ENCODE measurements around the gene NPIPB2. TPM values are rescaled to one million over a fixed set of nuclear protein-coding genes. Genes with fewer than 3 reads are reported as not detected.

The NPIPB2 gene
- total and polyA plus RNA-seq, 2 of the 13 experiments (the other 11 are each of a cell fraction or from before 2014, with no cell fraction given), result 1.8 to 4.1 TPM

DNA sequence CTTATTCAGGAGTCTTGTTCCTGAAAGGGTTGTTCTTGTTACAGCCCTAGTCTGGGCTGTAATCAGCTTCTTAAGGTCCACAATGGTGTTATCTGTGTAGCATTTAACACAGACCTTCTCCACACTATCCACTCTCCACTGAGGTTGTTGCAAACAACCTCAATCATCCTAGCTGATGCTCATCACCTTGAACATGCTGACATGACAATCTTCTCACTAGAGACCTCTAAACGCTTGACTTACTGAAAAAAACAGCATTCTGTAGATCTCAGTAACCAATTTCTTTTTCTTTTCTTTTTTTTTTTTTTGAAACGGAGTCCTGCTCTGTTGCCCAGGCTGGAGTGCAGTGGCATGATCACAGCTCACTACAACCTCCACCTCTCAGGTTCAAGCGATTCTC is 26.7 kb upstream of the NPIPB2 start:
- Histone ChIP-seq H4K20me1 (ENCODE audit: insufficient read depth, low read length) (no peaks in the 10 kb centered on the region), H3K9ac (ENCODE audit: insufficient read depth, low read depth, low read length) (no peak overlapping the region), H2AFZ (ENCODE audit: low read length) (no peak overlapping the region), H3K27ac (ENCODE audit: extremely low read length, insufficient read depth, low read length) (no peak overlapping the region), H3K36me3 (replicated peaks in 1 of 2; ENCODE audit: control insufficient read depth in 1 of 2, insufficient read depth in 2 of 2, low read length in 2 of 2) (no peaks in the 10 kb centered on the region), H3K79me2 (ENCODE audit: insufficient read depth, low read length) (no peaks in the 10 kb centered on the region), H3K4me2 (ENCODE audit: low read depth, low read length) (no peak overlapping the region), H3K9me3 (ENCODE audit: low read length) (no peaks in the 10 kb centered on the region), H3K4me1 (ENCODE audit: insufficient read depth, low read length) (peaks cover 22% of the 10 kb centered on the region), H3K4me3 (replicated peaks in 1 of 3; ENCODE audit: insufficient read depth in 1 of 3, low read depth in 2 of 3, low read length in 3 of 3) (no peak overlapping the region), H3K27me3 (ENCODE audit: control insufficient read depth in 1 of 2, insufficient read depth in 2 of 2, low read length in 2 of 2) (peaks cover 4 to 19% of the 10 kb centered on the region in 2 experiments; a peak in 4 of 5 replicates)
- 57% methylated on average over 3 of the region's 3 CpGs for WGBS (ENCODE audit: low lambda C conversion rate)
- no peak for DNase-seq (ENCODE audit: low spot score)
- FAIRE-seq, result no peak
- in situ Hi-C loops (cut with HindIII; ENCODE audit: extremely low pct_ligation_motif_present, low pct_unique_long_range_greater_than_20kb), result no loop called here
- no peak for ATAC-seq
- intact Hi-C loops (cut with micrococcal nuclease; ENCODE audit: unreplicated experiment), result no loop called here
- ChIA-PET CTCF (ENCODE audit: low intra/inter-chr PET ratio, low total read pairs) (no interaction called here), POLR2A (interaction anchor here (1.5 kb wide), 1 partner anchor 8 kb away, joined by 12 read pairs; the partner anchor contains the start of gene SNX29)
- peak; percentile 91 to 93 for TF ChIP-seq MAFK (conservative IDR thresholded peaks at IDR 0.05 in 1 of 2, IDR thresholded peaks at IDR 0.05 in 1 of 2; ENCODE audit: low read length in 2 of 2)
- no peak for TF ChIP-seq ZNF563 (CRISPR knock-in tag; IDR thresholded peaks at IDR 0.05)
- TF ChIP-seq ZNF883 (CRISPR knock-in tag; IDR thresholded peaks at IDR 0.05; ENCODE audit: not compliant biosample characterization), result no peak
- peak; percentile 89 for TF ChIP-seq MAFF (IDR thresholded peaks at IDR 0.05; ENCODE audit: low read depth, low read length)
- no peak for TF ChIP-seq ERF (CRISPR knock-in tag; IDR thresholded peaks at IDR 0.05)
- TF ChIP-seq, protein P1, sequence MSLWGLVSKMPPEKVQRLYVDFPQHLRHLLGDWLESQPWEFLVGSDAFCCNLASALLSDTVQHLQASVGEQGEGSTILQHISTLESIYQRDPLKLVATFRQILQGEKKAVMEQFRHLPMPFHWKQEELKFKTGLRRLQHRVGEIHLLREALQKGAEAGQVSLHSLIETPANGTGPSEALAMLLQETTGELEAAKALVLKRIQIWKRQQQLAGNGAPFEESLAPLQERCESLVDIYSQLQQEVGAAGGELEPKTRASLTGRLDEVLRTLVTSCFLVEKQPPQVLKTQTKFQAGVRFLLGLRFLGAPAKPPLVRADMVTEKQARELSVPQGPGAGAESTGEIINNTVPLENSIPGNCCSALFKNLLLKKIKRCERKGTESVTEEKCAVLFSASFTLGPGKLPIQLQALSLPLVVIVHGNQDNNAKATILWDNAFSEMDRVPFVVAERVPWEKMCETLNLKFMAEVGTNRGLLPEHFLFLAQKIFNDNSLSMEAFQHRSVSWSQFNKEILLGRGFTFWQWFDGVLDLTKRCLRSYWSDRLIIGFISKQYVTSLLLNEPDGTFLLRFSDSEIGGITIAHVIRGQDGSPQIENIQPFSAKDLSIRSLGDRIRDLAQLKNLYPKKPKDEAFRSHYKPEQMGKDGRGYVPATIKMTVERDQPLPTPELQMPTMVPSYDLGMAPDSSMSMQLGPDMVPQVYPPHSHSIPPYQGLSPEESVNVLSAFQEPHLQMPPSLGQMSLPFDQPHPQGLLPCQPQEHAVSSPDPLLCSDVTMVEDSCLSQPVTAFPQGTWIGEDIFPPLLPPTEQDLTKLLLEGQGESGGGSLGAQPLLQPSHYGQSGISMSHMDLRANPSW (CRISPR knock-in tag; IDR thresholded peaks at IDR 0.05; ENCODE audit: borderline replicate concordance), result no peak
- no peak for TF ChIP-seq TBX3 (IDR thresholded peaks at IDR 0.05; ENCODE audit: borderline replicate concordance)
- no peak for TF ChIP-seq ZNF629 (CRISPR knock-in tag; conservative IDR thresholded peaks at IDR 0.05)
- no TSS peak for BruUV-seq (replicated peaks)
